Suprapubic skin (tissue), 4 donors: ENCODE results near the gene YTHDF1.

Experiments
- POLR2A ChIP-seq, 2 donors: fragments of 450-650 bp; IDR thresholded peaks; one replicate each; pipeline ENCODE4 v1.6.1; 2017; ENCODE audit warnings: antibody characterized with exemption in 2 of 2, mild to moderate bottlenecking in 2 of 2, moderate library complexity in 2 of 2
- POLR2AphosphoS5 ChIP-seq, 3 donors: sonication (generic); formaldehyde crosslinking; IDR thresholded peaks; one replicate each; pipeline ENCODE4 v1.6.1; 2017; ENCODE audit warnings: antibody characterized with exemption in 3 of 3
- TF ChIP-seq, protein P1 (sequence below), 2 donors: fragments of 200-600 bp in 1 of 2; fragments of 450-650 bp in 1 of 2; sonication (generic) in 1 of 2; IDR thresholded peaks; one replicate each; pipeline ENCODE4 v1.5.1; 2016 to 2019; ENCODE audit warnings: antibody characterized with exemption in 2 of 2, mild to moderate bottlenecking in 1 of 2, moderate library complexity in 1 of 2

DNA sequence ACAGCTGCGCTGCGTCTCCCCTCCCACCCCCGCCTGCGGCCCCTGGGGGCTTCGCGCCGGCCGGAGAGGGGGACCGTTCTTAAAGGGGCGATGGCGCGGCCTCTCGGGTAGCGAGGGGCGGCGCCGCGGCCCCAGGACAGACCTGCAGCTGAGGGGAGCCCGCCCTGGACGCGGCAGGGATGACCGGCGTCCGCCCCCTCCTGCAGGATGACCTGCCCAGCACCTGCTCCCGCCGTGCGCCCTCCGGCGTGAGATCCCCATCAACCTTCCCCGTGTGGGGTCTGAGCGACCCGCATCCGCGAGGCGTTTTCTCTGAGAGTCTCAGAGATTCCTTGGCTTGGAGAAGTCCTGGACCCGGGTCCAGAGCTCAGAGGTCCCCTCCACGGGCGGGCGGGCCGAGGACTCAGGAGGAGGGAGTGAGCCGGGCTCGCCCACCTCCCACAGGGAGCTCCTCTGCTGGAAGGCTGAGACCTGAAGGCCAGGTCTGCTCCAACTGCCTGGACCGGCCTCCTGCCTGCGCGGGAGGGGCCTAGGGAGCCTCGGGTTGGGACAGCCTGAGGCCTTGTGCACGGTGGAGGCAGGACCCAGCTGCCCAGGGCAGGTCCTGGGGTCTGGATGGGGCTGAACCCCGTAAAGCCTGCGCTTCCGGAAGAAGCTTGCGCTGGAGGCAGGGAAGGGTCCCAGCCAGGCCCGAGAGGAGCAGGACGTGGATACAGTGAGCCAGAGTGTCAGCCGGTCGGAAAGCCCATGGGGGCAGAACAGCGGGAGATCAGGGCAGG is 38.9 kb upstream of the YTHDF1 start:
- TF ChIP-seq, protein P1, sequence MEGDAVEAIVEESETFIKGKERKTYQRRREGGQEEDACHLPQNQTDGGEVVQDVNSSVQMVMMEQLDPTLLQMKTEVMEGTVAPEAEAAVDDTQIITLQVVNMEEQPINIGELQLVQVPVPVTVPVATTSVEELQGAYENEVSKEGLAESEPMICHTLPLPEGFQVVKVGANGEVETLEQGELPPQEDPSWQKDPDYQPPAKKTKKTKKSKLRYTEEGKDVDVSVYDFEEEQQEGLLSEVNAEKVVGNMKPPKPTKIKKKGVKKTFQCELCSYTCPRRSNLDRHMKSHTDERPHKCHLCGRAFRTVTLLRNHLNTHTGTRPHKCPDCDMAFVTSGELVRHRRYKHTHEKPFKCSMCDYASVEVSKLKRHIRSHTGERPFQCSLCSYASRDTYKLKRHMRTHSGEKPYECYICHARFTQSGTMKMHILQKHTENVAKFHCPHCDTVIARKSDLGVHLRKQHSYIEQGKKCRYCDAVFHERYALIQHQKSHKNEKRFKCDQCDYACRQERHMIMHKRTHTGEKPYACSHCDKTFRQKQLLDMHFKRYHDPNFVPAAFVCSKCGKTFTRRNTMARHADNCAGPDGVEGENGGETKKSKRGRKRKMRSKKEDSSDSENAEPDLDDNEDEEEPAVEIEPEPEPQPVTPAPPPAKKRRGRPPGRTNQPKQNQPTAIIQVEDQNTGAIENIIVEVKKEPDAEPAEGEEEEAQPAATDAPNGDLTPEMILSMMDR (IDR thresholded peaks at IDR 0.05) = no peak
- TF ChIP-seq POLR2A (IDR thresholded peaks at IDR 0.05) (no peak), POLR2AphosphoS5 (IDR thresholded peaks at IDR 0.05) (no peak)
